Stimulated activated naive CD4-positive, alpha-beta T cell treated with Interleukin-2 at 50 U/mL for 16 hours (primary cell): ENCODE measurements around the gene MAPK4.
"Not testable (repeated sequence)": the region's sequence is repeated elsewhere in the genome, so short reads cannot be mapped to it uniquely, and the experiment has no call there.

ENCODE experiments used
- DNase-seq: peaks from one replicate; lab custom pipeline; 2025; lab: John Stamatoyannopoulos, UW

The MAPK4 gene

DNA sequence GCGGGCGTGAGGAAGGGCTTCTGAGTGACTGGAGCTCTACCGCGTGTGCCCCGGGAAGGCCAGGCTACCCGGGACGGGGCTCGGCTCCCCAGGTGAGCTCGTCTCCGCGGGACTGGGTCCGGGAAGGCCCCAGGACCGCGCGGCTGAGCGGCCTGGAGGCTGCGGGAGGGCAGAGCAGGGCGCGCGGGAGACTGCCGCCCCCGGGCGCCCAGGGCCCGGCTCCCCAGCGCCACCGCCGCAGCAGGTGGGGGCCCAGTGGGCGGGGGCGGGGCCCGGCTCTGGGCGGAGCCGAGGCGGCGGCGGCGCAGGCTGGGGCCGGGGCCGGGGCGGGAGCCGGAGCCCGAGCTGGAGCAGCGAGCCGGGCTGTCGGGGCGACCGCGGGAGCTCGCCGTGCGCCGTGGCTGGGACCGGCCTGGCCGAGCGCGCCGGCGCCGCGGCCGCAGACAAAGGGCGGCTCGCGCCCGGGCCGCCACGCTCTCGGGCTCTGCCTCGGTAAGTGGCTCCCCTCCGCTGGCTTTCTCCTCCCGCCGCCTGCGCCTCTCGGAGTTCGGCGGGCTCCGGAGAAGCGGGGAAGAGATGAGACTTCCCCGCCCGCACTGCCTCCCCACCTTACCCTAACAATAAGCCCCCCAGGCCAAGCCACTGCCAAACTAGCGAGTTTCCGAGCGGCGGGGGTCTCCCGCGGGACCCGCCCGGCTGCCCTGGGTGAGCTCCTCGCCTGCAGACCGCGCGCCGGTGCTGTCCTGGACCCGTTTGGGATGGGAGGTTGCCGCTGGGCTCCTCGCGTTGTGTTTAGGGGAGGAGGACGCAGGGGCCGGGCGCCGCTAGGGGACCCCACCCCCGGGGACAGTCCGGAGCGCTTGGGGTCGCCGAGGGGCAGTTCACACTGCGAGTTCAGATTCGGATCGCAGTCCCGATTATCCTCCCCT, at the start of gene MAPK4:
Gene MAPK4, plus strand, starts transcription at position 336 of the 929 bp plus-strand sequence. CDS start 103,872 bp downstream, outside the sequence.
- DNase-seq, result no peak

DNA sequence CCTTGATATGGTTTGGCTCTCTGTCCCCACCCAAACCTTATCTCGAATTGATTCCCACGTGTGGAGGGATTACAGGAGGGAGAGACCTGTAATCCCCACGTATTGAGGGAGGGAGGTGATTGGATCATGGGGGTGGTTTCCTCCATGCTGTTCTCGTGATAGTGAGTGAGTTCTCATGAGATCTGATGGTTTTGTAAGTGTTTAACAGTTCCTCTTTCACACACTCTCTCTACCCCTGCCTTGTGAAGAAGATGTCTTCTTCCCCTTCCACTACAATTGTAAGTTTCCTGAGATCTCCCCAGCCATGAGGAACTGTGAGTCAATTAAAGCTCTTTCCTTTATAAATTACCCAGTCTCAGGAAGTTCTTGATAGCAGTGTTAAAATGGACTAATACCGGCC, 42.6 kb upstream of the MAPK4 start:
- DNase-seq, result not testable (repeated sequence)

DNA sequence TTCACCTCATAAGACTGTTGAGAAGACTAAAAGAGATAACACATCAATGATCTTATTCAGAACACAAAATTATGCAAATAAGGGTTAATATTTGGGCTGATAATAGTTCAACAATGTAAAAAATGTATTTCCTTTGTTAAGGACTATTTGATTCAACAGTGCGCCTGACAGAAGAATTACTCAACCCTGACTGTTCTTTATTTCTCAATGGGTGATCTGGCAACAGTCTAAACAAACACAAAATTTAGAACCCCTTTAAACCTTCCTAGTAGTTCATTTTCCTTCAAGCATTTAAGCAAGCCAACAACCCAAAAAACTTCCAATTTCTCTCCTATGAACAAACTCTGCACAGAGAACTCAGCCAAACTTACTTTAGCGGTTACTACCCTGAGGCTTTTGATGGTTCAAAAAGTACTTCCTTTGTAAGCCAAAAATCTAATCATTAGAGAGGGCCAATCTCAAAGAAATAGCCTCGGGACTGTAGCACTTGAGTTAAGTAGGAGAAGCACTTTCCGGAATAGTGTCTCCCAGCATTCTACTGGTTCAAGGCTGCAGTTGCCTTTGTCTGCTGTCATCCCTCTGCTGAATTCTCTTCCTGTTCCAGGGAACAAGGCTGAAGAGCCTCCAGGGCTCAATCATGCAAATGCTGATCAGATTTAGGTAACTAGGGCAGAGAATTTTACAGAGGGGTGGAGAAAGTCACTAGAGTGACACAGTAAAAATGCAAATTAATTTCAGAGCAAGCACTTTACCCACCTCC, 40.9 kb upstream of the MAPK4 start:
- no peak for DNase-seq

DNA sequence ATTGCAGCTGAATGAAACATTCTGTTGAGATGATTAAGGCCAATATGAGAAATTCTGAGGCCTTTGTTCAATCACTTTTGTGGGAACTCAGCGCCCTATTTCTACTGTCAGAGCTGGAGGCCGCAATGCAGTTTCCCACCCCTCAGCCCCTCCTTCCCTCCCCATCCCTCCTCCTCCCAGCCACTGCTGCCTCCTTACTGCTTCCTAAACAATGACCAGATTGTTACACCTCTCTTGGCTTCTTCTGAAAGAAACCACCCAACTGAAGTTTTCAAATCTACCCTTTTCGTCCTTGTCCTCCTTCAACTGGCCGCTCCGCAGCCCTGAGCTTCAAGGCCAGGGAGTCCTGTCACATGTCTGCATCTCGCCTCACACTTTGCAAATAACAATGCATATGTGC, 36.7 kb upstream of the MAPK4 start:
- no peak for DNase-seq

DNA sequence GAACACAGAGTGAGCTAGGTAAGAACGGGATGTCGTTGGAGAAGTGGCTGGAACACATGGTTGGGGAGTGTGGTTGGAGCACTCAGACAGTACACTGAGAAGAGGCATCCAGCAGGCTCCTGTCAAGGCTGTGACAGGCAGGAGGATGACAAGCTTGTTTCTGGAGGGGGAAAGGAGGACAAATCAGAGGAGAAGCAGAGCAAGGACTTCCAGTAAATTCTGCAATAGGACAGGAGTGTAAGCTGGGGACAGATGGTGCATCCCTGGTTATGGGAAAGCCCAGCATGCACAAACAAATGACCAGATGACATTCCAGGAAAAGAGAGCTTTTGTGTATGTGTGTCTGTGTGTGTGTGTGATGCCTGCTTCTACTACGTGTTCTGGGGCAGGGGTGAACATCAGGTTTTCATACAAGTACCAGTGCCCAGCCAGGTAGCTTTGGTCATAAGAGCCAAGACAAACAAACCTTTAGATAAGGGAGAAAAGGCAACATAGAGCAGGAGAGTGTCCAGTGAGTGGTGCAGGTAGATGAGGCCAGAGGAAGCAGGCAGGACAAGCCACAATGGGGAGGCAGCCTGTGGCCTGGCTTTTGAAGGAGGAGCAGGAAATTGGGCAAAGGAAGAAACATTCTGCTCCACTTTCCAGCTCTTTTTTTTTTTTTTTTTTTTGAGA, 32.1 kb upstream of the MAPK4 start:
- no peak for DNase-seq

DNA sequence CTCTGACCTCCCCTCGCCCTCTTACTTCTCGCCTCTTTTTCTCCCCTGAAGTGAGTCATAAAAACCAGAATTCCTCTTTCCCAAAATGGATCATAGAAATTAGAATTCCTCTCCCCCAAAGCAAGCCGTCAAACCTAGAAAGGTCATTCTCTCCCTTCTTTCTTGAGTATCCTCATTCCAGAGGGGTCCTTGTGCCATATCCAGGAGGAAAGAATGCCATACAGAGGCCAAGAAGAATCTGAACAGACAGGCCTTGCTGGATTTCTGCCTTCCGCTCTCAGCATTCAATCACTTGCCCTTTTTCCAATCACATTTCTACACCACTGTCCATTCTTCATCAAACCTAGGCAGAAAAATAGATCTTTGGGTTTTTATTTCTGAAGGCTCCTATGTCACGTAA, 31.1 kb upstream of the MAPK4 start:
- DNase-seq, result no peak

DNA sequence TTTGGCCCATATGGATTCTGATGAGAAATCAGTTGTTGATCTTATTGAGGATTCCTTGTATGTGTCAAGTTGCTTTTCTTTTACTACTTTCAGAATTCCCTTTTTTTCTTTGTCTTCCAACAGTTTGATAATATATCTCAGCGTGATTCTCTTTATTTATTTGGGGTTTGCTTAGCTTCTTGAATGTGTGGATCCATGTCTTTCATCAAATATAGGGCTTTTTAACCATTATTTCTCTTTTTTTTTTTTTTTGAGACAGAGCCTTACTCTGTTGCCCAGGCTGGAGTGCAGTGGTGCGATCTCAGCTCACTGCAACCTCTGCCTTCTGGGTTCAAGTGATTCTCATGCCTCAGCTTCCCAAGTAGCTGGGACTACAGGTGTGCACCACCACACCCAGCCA, 26.1 kb upstream of the MAPK4 start:
- DNase-seq, result not testable (repeated sequence)

DNA sequence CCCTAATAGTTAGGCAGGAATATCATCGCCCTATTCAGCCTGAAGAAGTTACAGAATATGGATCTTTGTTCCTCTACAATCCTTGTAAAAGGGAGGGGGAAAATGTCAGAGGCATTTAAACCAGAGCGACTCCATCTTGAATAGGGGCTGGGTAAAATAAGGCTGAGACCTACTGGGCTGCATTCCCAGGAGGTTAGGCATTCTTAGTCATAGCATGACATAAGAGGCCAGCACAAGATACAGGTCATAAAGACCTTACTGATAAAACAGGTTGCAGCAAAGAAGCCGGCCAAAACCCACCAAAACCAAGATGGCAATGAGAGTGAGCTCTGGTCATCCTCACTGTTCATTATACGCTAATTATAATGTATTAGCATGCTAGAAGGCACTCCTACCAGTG, 15.4 kb upstream of the MAPK4 start:
- DNase-seq, result not testable (repeated sequence)

DNA sequence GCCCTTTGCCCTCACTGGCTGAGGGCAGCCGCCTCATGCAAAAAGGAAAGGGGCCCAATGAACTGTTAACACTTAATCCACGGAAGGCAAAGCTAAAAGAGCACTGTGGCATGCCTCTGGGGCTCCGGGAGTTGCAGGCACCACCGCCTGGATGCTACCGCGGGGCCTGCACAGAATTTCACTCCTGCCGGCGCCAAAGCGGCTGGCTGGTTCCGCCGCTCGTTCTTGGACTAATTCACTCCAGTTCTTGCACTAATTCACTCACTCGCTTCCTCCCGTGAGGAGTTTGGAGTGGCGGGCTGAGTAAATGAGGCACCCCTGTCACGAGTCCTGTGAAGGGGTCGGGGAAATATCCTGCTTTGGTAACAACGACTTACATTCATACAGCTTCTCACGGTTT, 14.0 kb upstream of the MAPK4 start:
- DNase-seq, result no peak

DNA sequence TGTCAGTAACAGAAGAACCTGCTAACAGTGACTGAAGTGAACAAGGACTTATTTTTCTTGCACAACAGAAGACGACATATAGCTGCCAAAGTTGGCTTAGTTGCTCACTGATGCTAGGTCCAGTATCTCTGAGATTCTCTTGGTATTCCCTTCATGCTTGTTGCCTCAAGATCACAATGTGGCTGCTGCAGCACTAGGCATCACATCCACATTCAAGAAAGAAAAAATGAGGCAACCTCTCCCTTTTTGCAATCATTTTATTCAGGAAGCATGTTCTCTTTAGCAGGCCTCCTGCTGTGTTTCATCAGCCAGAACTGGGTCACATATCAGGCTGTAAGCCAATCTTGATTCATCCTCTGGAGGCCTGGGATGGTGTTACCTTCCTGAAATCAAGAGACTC, 11.7 kb upstream of the MAPK4 start:
- DNase-seq, result no peak

DNA sequence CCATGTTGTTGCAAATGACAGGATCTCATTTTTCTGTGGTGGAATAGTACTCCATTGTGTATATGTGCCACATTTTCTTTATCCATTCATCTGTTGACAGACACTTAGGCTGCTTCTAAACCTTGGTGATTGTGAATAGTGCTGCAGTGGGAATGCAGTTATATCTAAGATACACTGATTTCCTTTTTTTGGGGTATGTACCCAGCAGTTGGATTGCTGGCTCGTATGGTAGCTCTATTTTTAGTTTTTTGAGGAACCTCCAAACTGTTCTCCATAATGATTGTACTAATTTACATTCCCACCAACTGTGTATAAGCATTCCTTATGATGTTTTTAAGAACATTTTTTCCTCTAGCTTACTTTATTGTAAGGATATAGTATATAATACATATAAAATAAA, 8.2 kb upstream of the MAPK4 start:
- DNase-seq, result not testable (repeated sequence)

DNA sequence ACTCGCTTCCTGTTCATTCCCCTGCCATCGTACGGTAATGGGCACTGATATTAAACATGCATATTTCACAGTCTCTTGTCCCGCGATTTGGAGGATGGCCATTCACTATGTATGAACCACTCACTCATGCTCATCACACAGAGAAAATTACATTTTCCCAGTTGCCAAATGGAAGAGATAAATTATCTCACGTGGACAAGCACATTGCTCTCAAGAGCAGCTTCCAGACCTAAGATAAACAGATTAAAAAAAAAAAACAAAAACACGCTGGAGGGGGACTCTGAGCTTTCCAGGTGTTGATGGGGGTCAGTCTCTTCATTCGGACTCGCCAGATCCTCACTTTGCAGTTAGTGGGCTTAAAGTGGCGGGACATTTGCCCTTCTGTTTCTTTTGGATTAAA, 1.7 kb upstream of the MAPK4 start:
- DNase-seq, result no peak

DNA sequence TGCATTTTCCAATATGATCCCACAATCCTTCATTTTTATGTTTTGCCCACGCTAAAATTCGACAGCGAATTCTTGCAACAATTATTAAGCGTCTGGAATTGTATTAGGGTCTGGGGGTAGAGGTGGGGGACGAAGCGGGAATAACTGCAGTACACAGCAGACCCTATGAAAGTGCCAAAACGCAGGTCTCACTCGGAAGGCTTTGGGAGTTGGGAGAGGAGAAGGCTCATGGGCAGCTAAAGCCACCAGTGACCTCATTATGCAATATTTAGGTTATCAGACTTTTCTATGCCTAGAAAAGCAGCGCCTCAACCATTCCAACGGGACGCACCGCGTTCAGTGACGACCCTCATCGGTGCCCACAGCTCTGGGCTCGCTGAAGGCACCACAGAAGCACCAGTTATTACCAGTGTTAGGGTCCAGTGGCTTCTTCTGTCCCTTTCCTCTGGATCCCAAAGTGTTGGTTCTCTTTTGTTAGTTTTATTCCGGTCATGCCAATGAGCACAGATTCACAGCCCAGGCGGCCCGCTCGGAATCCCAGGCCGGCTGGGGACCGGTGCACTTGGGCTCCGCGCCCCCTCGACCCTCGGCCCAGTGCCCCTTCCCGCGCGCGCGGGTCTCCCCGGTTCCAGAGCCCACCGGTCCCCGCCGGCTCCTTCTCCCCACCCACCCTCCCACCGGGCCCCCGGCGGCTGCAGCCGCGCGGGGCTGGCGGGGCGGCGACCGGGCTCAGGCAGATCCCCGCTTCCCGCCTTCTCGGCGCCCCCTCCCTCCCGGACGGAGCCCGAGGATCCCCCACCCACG, 737 bp upstream of the MAPK4 start:
- no peak for DNase-seq

DNA sequence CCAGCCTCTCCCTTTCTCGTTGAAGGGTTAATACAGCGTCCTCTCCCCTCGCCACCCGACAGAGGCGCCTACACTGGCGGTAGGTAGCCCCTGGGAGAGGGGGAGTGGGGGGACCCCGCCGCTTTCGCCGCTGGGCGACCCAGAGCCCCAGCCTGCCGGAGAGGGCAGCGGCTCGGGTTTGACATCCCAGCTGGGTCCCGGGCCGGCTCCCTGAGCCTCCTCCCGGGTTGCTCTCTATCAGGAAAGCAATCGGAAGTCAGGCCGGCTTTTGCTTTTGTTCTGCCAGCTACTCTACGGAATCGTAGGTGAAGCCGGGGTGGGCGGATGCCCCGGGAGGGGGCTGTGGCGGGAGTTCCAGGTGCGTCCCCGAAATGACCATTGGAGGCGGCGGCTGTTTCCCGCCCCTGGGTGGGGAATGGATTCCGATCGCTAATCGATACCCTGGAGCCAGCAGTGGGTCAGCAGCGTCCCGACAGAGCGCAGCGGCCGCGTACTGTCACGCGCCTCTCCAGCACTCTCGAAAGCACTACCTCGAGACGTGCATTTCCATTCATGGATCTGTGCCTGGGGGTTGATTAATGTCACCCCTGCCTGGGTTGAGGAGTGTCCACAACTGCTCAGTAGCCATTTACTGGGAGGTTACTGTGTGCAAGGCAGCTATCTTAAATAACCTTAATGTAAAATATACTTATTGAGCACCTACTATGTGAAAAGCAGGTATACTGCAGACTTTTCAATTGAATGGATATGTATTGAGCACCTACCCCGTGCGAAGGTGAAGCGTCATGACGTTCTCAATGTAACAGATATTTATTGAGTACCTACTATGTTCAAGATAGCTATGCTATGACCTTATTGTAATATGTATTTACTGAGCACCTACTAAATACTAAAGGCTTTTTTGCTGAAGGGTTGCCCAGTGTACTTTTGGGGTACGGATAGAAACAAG, 1.1 kb downstream of the MAPK4 start:
- DNase-seq, result no peak

DNA sequence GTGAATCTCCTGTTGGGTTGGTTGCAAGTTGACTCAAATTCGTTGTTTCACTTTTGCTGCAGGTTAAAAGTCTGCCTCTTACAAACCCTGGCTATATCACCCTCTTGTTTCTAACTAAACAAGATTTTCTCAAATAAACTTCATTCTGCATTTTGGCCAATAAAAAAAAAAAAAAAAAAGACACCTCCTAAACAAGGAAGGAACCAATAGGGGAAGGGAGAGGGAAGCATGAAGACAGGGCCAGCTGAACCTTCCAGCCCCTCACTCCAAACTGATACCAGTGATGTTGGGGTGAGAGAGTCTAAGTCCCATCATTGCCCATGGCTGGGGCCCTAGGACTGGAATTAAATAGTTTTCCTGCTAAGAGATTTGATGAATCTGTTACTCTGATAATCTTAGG, 2.4 kb downstream of the MAPK4 start:
- not testable (repeated sequence) for DNase-seq

DNA sequence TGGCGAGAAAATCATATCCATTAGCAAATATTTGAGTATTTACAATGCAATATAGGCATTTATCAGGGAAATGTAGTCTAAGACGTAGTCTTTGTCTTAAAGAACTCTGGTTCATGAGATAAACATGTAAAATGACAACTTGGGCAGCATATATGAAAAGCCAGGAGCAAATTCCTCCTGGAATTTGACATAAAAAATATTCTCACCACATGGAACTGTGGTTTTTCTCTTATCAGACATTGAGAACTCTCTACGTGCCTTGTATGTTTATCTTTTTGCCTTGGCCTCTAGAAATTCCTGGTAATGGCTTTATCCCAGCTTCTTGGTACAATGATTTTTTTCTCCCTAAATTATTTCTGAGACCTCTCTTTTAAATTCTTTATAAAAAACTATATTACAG, 2.8 kb downstream of the MAPK4 start:
- no peak for DNase-seq

DNA sequence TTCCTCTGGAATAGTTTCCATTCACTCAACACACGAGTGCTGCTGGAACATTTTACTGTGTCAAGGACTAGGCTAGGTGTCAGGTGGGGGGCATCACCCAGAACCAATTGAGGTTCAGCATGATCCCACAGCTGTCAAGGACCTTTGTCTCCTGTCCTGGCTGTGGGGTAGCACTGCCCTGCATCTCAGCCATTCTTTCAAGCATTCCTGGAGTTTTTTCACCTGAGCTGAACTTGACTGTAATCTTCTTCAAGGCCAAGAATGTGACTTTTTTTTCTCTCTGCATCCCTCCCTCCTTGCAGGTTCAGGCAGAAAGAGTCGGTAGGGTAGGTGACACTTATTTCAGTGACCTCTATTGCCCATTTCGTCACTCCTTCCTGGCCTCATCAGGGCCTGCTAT, 3.5 kb downstream of the MAPK4 start:
- no peak for DNase-seq

DNA sequence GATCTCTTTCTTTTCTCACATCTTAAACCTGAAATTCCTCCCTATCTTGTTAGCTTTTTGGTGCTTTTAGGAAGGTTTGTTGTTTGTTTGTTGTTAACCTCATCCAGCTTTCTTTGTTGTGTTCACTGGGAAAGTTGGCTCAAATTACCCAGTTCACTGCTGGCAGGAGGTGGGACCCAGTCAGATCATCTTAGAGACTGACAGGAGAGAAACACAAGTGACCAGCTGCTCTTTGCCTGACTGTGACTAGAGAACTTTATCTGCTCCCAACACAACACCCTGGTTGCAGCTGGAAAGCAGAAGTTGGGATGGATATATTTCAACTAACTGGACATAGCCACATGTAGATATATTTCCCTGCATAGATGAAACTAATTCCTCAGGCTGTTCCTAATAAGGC, 10.0 kb downstream of the MAPK4 start:
- DNase-seq, result no peak

DNA sequence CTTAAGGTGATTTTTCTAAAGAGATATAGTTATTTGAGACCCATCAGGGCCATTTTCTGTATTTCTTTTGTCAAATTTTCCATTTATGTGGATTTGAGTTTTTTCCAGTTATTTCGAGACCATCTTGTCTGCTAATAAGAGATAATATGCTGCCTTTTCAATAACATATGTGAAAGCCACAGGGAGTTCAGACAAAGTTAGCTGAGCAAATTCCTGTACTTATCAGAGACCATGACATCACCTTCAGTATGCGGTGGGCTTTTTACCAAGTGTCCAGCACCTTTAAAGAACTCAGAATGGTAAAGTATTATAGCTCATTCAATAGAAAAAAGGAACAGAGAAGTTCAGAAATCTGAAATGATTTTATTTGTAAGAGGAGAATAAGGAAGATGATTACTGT, 11.7 kb downstream of the MAPK4 start:
- DNase-seq, result no peak

DNA sequence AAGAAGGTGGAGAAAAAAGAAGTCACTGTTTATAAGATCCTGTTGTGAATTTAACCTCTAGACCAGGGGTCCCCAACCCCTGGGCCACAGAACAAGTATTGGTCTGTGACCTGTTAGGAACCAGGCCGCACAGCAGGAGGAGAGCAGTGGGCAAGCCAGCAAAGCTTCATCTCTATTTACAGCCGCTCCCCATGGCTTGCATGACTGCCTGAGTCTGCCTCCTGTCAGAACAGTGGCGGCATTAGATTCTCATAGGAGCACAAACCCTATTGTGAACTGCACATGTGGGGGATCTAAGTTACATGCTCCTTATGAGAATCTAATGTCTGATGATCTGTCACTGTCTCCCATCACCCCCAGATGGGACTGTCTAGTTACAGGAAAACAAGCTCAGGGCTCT, 13.3 kb downstream of the MAPK4 start:
- DNase-seq, result not testable (repeated sequence)

DNA sequence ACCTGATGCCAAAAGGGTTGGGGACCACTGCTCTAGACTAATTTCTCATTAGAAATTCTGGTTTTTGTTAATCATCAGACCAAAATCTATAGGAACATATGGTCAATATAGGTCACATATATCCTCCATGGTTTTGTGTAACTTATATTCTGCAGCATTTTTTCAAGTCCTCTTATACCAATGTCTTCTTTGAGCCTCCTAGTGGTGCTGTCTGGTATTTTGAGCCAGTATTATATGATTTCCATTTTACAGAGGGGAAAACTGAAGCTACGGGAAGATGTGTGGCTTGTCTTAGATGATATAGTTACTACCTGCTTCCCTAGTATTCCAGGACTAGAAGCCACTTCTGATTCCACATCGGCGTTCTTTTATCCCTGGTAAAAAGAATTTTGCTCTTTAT, 13.8 kb downstream of the MAPK4 start:
- no peak for DNase-seq
